ENCODE data around the gene PERM1. TPM values are rescaled to one million over a fixed set of nuclear protein-coding genes. Genes with fewer than 3 reads are reported as not detected.

Gene PERM1
- total RNA-seq, 4 donors from 2014 or later = 0.11 to 0.50 (median 0.30) TPM

GRCh38 chr1:1003618-1004419, 21.9 kb upstream of the PERM1 start:
- Histone ChIP-seq H3K27me3 (peaks cover 0 to 59% (median 0%) of the 10 kb centered on the region in 4 donors), H3K27ac (replicated peaks in 1 of 4) (no peak overlapping the region), H3K4me3 (no peak overlapping the region), H3K36me3 (peaks cover 0 to 5% (median 0%) of the 10 kb centered on the region in 4 donors), H3K4me1 (peaks cover 29 to 55% (median 49%) of the 10 kb centered on the region in 4 donors), H3K9me3 (no peaks in the 10 kb centered on the region)
- WGBS = 84% methylated on average over 6 of the region's 22 CpGs
- intact Hi-C loops (cut with DNase I) = no loop called here
- TF ChIP-seq EP300 (IDR thresholded peaks at IDR 0.05) (no peak), POLR2AphosphoS5 (IDR thresholded peaks at IDR 0.05) (no peak), CTCF (IDR thresholded peaks at IDR 0.05) (no peak), POLR2A (IDR thresholded peaks at IDR 0.05; ENCODE audit: low read depth) (no peak)
- DNase-seq (ENCODE audit: extremely low spot score) = no peak

- H3K27me3 ChIP-seq = peaks cover 0 to 65% (median 0%) of the 10 kb centered on the region in 4 donors
- DNase-seq (ENCODE audit: extremely low spot score) = no peak
- H3K4me1 ChIP-seq = peaks cover 37 to 73% (median 61%) of the 10 kb centered on the region in 4 donors
- peak overlapping the region; percentile 97 to 100 (median 99) for H3K27ac ChIP-seq (replicated peaks in 1 of 4)
- no peak for TF ChIP-seq CTCF (IDR thresholded peaks at IDR 0.05)
- TF ChIP-seq POLR2A (IDR thresholded peaks at IDR 0.05; ENCODE audit: low read depth) = no peak
- TF ChIP-seq EP300 (IDR thresholded peaks at IDR 0.05) = no peak
- no peak for TF ChIP-seq POLR2AphosphoS5 (IDR thresholded peaks at IDR 0.05)
- under 1% methylated on average over 19 of the region's 58 CpGs for WGBS
- H3K4me3 ChIP-seq = peak overlapping the region; percentile 74 to 83 (median 82)
- intact Hi-C loops (cut with DNase I) = no loop called here
- H3K36me3 ChIP-seq = peaks cover 0 to 8% (median 0%) of the 10 kb centered on the region in 4 donors
- no peaks in the 10 kb centered on the region for H3K9me3 ChIP-seq
Measured at GRCh38 chr1:1001057-1001783, 19.3 kb upstream of the PERM1 start.

- intact Hi-C loops (cut with DNase I) = no loop called here
- WGBS = 0% methylated on average over 6 of the region's 75 CpGs
- H3K4me1 ChIP-seq = peaks cover 31 to 66% (median 56%) of the 10 kb centered on the region in 4 donors
Measured at GRCh38 chr1:1000357-1001056, 18.6 kb upstream of the PERM1 start.

More at GRCh38 chr1:1000357-1001056, 18.6 kb upstream of the PERM1 start:
- H3K9me3 ChIP-seq = no peaks in the 10 kb centered on the region
- H3K27me3 ChIP-seq = peaks cover 0 to 59% (median 0%) of the 10 kb centered on the region in 4 donors
- no peak for TF ChIP-seq CTCF (IDR thresholded peaks at IDR 0.05)
- peak; percentile 79 for TF ChIP-seq POLR2A (IDR thresholded peaks at IDR 0.05; ENCODE audit: low read depth)
- peak; percentile 97 for TF ChIP-seq EP300 (IDR thresholded peaks at IDR 0.05)
- peak; percentile 94 to 95 for TF ChIP-seq POLR2AphosphoS5 (IDR thresholded peaks at IDR 0.05)
- no peak for DNase-seq (ENCODE audit: extremely low spot score)
- peaks cover 0 to 8% (median 0%) of the 10 kb centered on the region in 4 donors for H3K36me3 ChIP-seq
- H3K4me3 ChIP-seq = peak overlapping the region; percentile 74 to 83 (median 82)
- peak overlapping the region; percentile 97 to 100 (median 99) for H3K27ac ChIP-seq (replicated peaks in 1 of 4)

Data from esophagus muscularis mucosa (tissue), 4 donors.